Astrocyte (in vitro differentiated cells and primary cell): ENCODE data around the gene ASB1. TPM values are rescaled to one million over a fixed set of nuclear protein-coding genes. Genes with fewer than 3 reads are reported as not detected.

Experiments used
- DNase-seq: peaks from one replicate; pipeline ENCODE4 v3.0.0-alpha.2; 2010; ENCODE audit warnings: low read depth
- FAIRE-seq: peaks from 2 replicates; lab custom pipeline; 2011; peaks lifted over from hg19 to GRCh38; lab: Jason Lieb, UNC
- H2AFZ ChIP-seq: 2 replicates; pipeline ENCODE4 v1.6.0; 2012; ENCODE audit warnings: low read depth, low read length, inconsistent platforms
- H3K27ac ChIP-seq: 2 replicates; pipeline ENCODE4 v1.5.1; 2011; ENCODE audit warnings: low read depth, low read length, inconsistent platforms
- H3K27me3 ChIP-seq: 2 replicates; pipeline ENCODE4 v1.6.0; 2011; ENCODE audit warnings: low read length, inconsistent platforms; ENCODE audit not compliant: insufficient read depth
- H3K36me3 ChIP-seq: 2 replicates; pipeline ENCODE4 v1.5.1; 2011; ENCODE audit warnings: low read length, inconsistent platforms; ENCODE audit not compliant: insufficient read depth
- H3K4me1 ChIP-seq: 2 replicates; pipeline ENCODE4 v1.5.1; 2011; ENCODE audit warnings: low read length, inconsistent platforms; ENCODE audit not compliant: insufficient read depth
- H3K4me2 ChIP-seq: 2 replicates; pipeline ENCODE4 v1.6.0; 2012; ENCODE audit warnings: low read length, inconsistent platforms
- H3K4me3 ChIP-seq: 2 replicates; pipeline ENCODE4 v1.5.1; 2011; ENCODE audit warnings: low read depth, mild to moderate bottlenecking, low read length, inconsistent platforms; ENCODE audit not compliant: insufficient read depth
- H3K79me2 ChIP-seq: 2 replicates; pipeline ENCODE4 v1.6.0; 2012; ENCODE audit warnings: mild to moderate bottlenecking, low read length, inconsistent platforms; ENCODE audit not compliant: insufficient read depth
- H3K9ac ChIP-seq: 2 replicates; pipeline ENCODE4 v1.6.0; 2012; ENCODE audit warnings: mild to moderate bottlenecking, low read length, inconsistent platforms
- H3K9me3 ChIP-seq: 2 replicates; pipeline ENCODE4 v1.5.1; 2012; ENCODE audit warnings: low read depth, mild to moderate bottlenecking, low read length, inconsistent platforms; ENCODE audit not compliant: insufficient read depth
- H4K20me1 ChIP-seq: 2 replicates; pipeline ENCODE4 v1.6.0; 2012; ENCODE audit warnings: low read length, inconsistent platforms; ENCODE audit not compliant: insufficient read depth
- H3K27ac Mint-ChIP-seq: one replicate; pipeline ENCODE4 v1.8.0; 2021; ENCODE audit warnings: mild to moderate bottlenecking, mixed read lengths; ENCODE audit not compliant: unreplicated experiment
- H3K27me3 Mint-ChIP-seq: one replicate; pipeline ENCODE4 v1.8.0; 2021; ENCODE audit warnings: low read depth, mixed read lengths; ENCODE audit not compliant: unreplicated experiment
- H3K36me3 Mint-ChIP-seq: one replicate; pipeline ENCODE4 v1.8.0; 2021; ENCODE audit warnings: low read depth, mixed read lengths; ENCODE audit not compliant: unreplicated experiment
- H3K4me1 Mint-ChIP-seq: one replicate; pipeline ENCODE4 v1.8.0; 2021; ENCODE audit warnings: low read depth, mixed read lengths; ENCODE audit not compliant: unreplicated experiment
- H3K4me3 Mint-ChIP-seq: one replicate; pipeline ENCODE4 v1.8.0; 2021; ENCODE audit warnings: mild to moderate bottlenecking, moderate library complexity, mixed read lengths; ENCODE audit not compliant: unreplicated experiment
- H3K9me3 Mint-ChIP-seq: one replicate; pipeline ENCODE4 v1.8.0; 2021; ENCODE audit warnings: mild to moderate bottlenecking, mixed read lengths; ENCODE audit not compliant: unreplicated experiment
- CTCF ChIP-seq: IDR thresholded peaks from 2 replicates; pipeline ENCODE4 v1.5.1; 2011; ENCODE audit warnings: low read depth, mild to moderate bottlenecking, inconsistent platforms, low read length, moderate library complexity; ENCODE audit not compliant: insufficient read depth
- EZH2 ChIP-seq: IDR thresholded peaks from 2 replicates; pipeline ENCODE4 v1.6.1; 2012; ENCODE audit warnings: mild to moderate bottlenecking, low read length, inconsistent platforms; ENCODE audit not compliant: insufficient read depth
- total RNA-seq: library from RNA; stranded (reverse); gene quantifications from 2 replicates; pipeline ENCODE4 v1.2.1, GENCODE V29; 2021

Gene ASB1
- total RNA-seq, 1 donor from 2014 or later = 30.6 TPM

GRCh38 chr2:238418196-238418998 is 8.3 kb upstream of the ASB1 start:
- TF ChIP-seq CTCF (no peak), EZH2 (no peak)
- peaks cover 19% of the 10 kb centered on the region for H3K4me1 Mint-ChIP-seq
- H3K27me3 Mint-ChIP-seq = no peaks in the 10 kb centered on the region
- DNase-seq (no peak), FAIRE-seq (no peak)
- no peak overlapping the region for H3K4me3 Mint-ChIP-seq
- H3K4me1 ChIP-seq = peaks cover 10% of the 10 kb centered on the region
- no peaks in the 10 kb centered on the region for H3K27me3 ChIP-seq
- peaks cover 7% of the 10 kb centered on the region for H3K9me3 ChIP-seq
- no peak overlapping the region for H3K27ac Mint-ChIP-seq
- peaks cover 6% of the 10 kb centered on the region for H3K36me3 Mint-ChIP-seq
- no peak overlapping the region for H3K27ac ChIP-seq
- H2AFZ ChIP-seq = no peak overlapping the region
- no peaks in the 10 kb centered on the region for H3K79me2 ChIP-seq
- H3K4me3 ChIP-seq = no peak overlapping the region
- no peak overlapping the region for H3K9ac ChIP-seq
- H3K36me3 ChIP-seq = no peaks in the 10 kb centered on the region
- peaks cover 2% of the 10 kb centered on the region for H3K9me3 Mint-ChIP-seq
- H4K20me1 ChIP-seq = no peaks in the 10 kb centered on the region
- H3K4me2 ChIP-seq = no peak overlapping the region

DNA sequence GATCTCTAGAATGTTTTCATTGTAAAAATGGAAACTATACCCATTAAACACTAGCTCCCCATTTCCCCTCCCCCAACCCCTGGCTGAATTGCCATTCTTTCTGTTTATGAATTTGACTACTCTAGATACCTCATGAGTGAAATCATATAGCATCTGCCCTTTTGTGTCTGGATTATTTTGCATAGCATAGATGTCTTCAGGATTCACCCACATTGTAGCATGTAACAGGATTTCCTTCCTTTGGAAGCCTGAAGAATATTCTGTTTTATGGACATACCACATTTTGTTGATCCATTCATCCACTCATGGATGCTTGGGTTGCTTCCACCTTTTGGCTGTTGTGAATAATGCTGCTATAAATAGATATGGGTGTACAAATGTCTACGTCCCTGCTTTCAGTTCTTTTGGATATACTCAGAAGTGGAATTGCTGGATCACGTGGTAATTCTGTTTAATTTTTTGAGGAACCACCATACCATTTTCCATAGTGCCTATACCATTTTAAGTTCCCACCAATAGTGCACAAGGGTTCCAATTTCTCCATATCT is 7.7 kb upstream of the ASB1 start:
- FAIRE-seq = no peak
- Mint-ChIP-seq H3K4me1 (peaks cover 23% of the 10 kb centered on the region), H3K27me3 (no peaks in the 10 kb centered on the region), H3K4me3 (no peak overlapping the region), H3K36me3 (peaks cover 6% of the 10 kb centered on the region), H3K9me3 (peaks cover 2% of the 10 kb centered on the region), H3K27ac (no peak overlapping the region)
- no peak overlapping the region for H3K9ac ChIP-seq
- no peak overlapping the region for H3K4me2 ChIP-seq
- peaks cover 7% of the 10 kb centered on the region for H3K9me3 ChIP-seq
- no peak overlapping the region for H3K4me3 ChIP-seq
- TF ChIP-seq EZH2 (no peak), CTCF (no peak)
- DNase-seq = no peak
- H3K79me2 ChIP-seq = no peaks in the 10 kb centered on the region
- H3K4me1 ChIP-seq = peaks cover 17% of the 10 kb centered on the region
- no peak overlapping the region for H3K27ac ChIP-seq
- no peak overlapping the region for H2AFZ ChIP-seq
- no peaks in the 10 kb centered on the region for H4K20me1 ChIP-seq
- H3K27me3 ChIP-seq = no peaks in the 10 kb centered on the region
- H3K36me3 ChIP-seq = no peaks in the 10 kb centered on the region

DNA sequence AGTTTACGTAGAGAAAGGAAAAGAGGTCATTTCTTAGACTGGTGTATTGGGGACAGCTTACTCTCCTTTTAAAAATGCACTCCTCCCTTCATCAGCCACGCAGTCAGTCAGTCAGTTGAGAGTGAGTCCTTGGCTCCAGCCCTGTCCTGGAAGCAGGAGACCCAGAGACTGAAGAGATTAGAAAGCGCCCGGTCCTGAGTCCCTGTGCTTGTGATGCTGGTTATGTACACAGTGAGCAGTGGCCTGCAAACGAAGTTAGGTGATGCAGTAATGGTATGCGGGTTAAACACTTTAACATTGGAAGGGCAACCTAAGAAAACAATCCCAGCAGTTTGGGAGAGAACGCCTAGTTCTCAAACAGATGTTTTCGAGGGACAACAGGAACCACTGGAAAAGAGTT is 6.3 kb upstream of the ASB1 start:
- Mint-ChIP-seq H3K4me3 (no peak overlapping the region), H3K9me3 (peaks cover 2% of the 10 kb centered on the region), H3K27me3 (no peaks in the 10 kb centered on the region), H3K4me1 (peaks cover 24% of the 10 kb centered on the region), H3K27ac (no peak overlapping the region), H3K36me3 (peaks cover 6% of the 10 kb centered on the region)
- H3K27ac ChIP-seq = no peak overlapping the region
- no peak overlapping the region for H3K4me2 ChIP-seq
- H4K20me1 ChIP-seq = no peaks in the 10 kb centered on the region
- H3K9ac ChIP-seq = no peak overlapping the region
- FAIRE-seq (no peak), DNase-seq (no peak)
- H2AFZ ChIP-seq = no peak overlapping the region
- no peaks in the 10 kb centered on the region for H3K36me3 ChIP-seq
- TF ChIP-seq CTCF (no peak), EZH2 (no peak)
- peaks cover 7% of the 10 kb centered on the region for H3K9me3 ChIP-seq
- no peaks in the 10 kb centered on the region for H3K79me2 ChIP-seq
- peaks cover 30% of the 10 kb centered on the region for H3K4me1 ChIP-seq
- no peaks in the 10 kb centered on the region for H3K27me3 ChIP-seq
- no peak overlapping the region for H3K4me3 ChIP-seq
